HG03342 (cell line): ENCODE data around the gene COIL.
"Not testable (repeated sequence)": the region's sequence is repeated elsewhere in the genome, so short reads cannot be mapped to it uniquely, and the experiment has no call there.

Source experiments
- ATAC-seq: cut with Tn5 transposase; IDR thresholded peaks from one replicate; pipeline ENCODE4 v1.9.1; 2021; ENCODE audit warnings: mild to moderate bottlenecking, moderate library complexity; ENCODE audit not compliant: unreplicated experiment

COIL gene

GRCh38 chr17:56978441-56979090, 17.7 kb upstream of the COIL start:
- ATAC-seq, result no peak

GRCh38 chr17:56977673-56978395, 17.0 kb upstream of the COIL start, which contains the start of gene SCPEP1:
TSS of gene SCPEP1 (plus strand) at chr17:56978131. CDS start at chr17:56978160, 29 bp downstream.
- peak; percentile 66 for ATAC-seq

GRCh38 chr17:56976941-56977608, 16.2 kb upstream of the COIL start:
- no peak for ATAC-seq

DNA sequence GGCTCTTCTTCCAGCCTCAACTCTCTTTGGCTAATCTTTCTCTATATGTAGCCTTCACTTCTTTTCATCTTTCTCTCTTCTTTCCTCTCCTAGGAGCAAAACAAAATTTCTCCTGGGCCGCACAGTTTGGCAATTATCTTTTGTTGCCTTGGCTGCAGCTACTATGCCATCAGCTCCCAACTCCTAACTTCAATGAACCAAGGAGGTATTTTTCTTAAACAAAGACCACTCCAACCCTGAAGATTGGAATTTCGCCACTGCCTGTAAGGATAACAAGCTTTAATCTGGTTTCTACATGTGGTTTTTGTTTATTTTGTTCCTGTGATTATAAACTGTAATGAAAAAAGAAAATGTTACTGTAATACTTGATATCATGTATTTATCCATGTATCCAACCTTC, 14.8 kb upstream of the COIL start:
- no peak for ATAC-seq

GRCh38 chr17:56974055-56974454, 13.2 kb upstream of the COIL start:
- ATAC-seq, result no peak

DNA sequence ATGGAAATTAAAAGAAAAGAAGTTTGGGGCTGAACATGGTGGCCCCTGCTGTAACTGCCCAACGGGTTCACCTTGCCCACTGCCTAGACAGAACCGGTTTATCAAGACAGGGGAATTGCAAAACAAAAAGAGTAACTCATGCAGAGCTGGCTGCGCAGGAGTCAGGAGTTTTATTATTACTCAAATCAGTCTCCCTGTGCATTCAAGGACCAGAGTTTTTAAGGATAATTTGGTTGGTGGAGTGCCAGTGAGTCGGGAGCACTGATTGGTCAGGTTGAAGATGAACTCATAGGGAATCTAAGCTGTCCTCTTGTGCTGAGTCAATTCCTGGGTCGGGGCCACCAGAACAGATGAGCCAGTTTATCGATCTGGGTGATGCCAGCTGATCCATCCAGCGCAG, 12.7 kb upstream of the COIL start:
- no peak for ATAC-seq

- no peak for ATAC-seq
Observed at GRCh38 chr17:56972111-56972730, 11.4 kb upstream of the COIL start.

- no peak for ATAC-seq
Observed at GRCh38 chr17:56970974-56971373, 10.1 kb upstream of the COIL start.

DNA sequence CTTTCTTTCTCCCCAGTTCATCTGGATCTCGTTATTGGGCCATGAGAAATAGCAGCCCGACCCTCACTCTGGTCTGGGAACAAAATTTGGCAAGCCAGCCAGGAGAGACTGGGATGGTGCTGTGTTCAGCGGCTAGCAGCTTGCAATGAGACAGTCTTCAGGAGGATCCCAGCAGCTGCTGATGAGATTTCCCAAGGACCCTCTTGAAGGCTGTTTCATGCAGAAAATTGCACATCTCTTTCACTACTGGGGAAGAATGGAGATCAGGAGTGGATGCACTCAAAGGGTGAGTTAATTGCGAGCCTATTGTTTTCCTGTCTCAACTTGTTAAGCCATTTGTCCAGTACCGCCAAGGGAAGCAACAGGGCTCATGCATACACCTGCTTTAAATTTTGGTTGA, 5.5 kb upstream of the COIL start:
- no peak for ATAC-seq

DNA sequence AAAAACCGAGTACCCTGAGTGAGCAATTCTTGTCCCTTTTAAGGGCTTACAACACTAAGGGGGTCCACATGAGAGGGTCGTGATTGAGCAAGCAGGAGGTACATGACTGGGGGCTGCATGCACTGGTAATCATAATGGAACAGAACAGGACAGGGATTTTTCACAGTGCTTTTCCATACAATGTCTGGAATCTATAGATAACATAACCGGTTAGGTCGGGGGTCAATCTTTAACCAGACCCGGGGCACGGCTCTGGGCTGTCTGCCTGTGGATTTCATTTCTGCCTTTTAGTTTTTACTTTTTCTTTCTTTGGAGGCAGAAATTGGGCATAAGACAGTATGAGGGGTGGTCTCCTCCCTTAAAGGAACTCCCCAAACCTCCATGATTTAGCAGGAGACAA, 4.8 kb upstream of the COIL start:
- not testable (repeated sequence) for ATAC-seq

- ATAC-seq, result not testable (repeated sequence)
Observed at GRCh38 chr17:56965241-56965640, 4.4 kb upstream of the COIL start.

GRCh38 chr17:56956992-56957391, 3.9 kb downstream of the COIL start:
- no peak for ATAC-seq

- ATAC-seq, result no peak
Observed at GRCh38 chr17:56949595-56949994, 11.3 kb downstream of the COIL start.

- ATAC-seq, result no peak
Observed at GRCh38 chr17:56948491-56948890, 12.4 kb downstream of the COIL start.

DNA sequence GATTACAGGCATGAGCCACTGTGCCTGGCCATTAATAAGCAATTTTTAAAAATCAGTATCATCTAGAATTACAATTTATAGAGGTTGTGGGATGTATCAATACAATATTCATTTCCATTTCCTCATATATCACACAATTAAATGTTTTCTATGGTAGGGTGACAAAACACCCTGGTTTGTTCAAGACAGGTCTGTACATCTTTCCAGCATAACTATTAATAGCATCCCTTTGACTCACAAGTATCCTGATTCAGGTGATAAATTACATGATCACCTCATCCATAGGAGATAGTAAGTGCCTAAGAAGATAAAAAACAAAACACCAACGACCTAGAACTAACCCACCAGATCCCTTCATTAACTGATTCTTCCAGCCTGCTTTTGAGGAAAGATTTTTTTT, 13.1 kb downstream of the COIL start:
- no peak for ATAC-seq

GRCh38 chr17:56945938-56946505, 14.8 kb downstream of the COIL start:
- ATAC-seq, result no peak

DNA sequence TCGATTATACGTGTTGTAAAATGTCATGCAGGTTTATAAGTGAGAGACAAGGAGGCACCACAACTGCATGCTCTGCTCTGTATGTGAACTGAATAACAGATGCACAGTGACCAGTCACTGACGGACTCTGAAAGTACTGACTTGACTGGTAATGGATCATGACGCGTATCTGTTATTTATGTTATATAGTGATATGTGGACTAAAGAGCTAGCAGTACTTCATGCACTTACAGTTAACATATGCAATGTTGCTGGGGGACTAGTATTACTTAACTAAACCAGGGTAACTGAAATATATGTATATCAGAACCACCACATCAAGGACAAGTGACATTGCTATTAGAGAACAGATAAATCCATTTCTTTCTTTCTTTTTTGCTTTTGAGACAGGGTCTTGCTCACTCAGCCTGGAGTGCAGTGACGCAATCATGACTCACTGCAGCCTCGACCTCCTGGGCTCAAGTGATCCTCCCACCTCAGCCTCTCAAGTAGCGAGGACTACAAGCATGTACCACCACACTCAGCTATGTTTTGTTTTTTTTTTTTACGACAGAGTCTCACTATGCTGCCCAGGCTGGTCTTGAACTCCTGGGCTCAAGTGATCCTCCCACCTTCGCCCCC, 17.2 kb downstream of the COIL start:
- ATAC-seq, result no peak

DNA sequence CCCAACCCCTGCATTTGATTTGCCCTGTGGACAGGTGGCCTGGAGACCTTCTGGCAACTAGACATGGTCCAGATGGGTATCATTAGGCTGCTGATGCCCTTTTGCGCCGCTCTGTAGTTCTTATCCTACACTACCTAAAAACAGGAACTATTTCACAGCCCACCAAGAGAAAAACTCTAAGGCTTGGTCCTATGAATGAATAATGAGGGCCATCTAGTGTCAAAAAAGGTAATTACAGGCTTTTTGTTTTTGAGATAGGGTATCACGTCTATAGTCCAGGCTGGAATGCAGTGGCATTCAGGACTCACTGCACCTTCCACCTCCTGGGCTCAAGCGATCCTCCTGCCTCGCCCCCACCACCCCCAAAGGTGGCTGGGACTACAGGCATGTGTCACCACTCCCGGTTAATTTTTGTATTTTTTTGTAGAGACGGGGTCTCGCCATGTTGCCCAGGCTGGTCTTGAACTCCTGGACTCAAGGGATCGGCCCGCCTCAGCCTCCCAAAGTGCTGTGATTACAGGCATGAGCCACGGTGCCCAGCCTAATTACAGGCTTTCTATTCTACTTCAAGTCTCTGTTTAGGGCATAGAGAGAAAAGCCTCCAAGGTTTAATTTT, 20.9 kb downstream of the COIL start:
- ATAC-seq, result peak; percentile 46

- ATAC-seq, result not testable (repeated sequence)
Observed at GRCh38 chr17:56938206-56938605, 22.6 kb downstream of the COIL start.

DNA sequence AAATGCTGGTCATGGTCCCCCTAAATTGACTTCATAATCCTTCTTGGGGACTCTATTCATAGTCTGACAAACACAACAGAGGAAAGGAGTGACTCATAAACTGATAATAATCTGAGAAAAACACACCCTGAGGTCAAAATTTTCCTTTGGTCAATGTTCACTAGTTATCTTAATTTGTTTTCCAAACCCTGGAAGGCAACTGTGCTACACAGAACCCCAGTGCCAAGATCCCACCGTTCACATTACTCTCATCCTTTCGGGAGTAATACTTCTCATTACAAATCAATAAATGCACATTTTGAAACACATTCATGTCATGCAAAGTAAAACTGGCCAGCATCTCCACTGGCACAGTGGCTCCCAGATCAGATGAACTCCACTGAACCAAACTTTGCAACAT, 23.2 kb downstream of the COIL start:
- ATAC-seq, result no peak
